ENCODE data around the gene EIF3K.

The EIF3K gene

DNA sequence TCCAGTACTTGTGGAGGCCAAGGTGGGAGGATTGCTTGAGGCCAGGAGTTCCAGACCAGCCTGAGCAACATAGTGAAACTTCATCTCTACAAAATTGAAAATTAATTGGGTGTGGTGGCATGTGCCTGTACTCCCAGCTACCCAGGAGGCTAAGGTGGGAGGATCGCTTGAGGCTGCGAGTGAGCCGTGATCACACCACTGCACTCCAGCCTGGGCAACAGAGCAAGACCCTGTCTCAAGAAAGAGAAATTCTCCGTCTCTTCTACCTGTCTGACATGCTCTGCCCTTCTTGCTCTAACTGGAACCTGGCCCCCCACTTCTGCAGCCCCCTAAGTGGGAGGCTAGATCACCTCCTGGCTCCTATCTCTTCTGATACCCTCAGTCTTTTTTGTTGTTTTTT is 7.4 kb downstream of the EIF3K start:
- TF ChIP-seq CREB1 (IDR thresholded peaks at IDR 0.05; ENCODE audit: low read depth) (no peak), YY1 (IDR thresholded peaks at IDR 0.05; ENCODE audit: low read depth) (no peak), EGR1 (IDR thresholded peaks at IDR 0.05) (no peak), NFIC (IDR thresholded peaks at IDR 0.05) (no peak), FOXM1 (IDR thresholded peaks at IDR 0.05; ENCODE audit: borderline replicate concordance, low read depth) (no peak), EP300 (IDR thresholded peaks at IDR 0.05; ENCODE audit: borderline replicate concordance) (no peak), TAF1 (IDR thresholded peaks at IDR 0.05; ENCODE audit: low read depth) (no peak), ZBTB7A (IDR thresholded peaks at IDR 0.05; ENCODE audit: low read depth) (no peak), TEAD4 (IDR thresholded peaks at IDR 0.05) (no peak), RAD21 (IDR thresholded peaks at IDR 0.05; ENCODE audit: low read depth) (no peak), CEBPB (IDR thresholded peaks at IDR 0.05) (no peak)
- TF ChIP-seq, protein P1, sequence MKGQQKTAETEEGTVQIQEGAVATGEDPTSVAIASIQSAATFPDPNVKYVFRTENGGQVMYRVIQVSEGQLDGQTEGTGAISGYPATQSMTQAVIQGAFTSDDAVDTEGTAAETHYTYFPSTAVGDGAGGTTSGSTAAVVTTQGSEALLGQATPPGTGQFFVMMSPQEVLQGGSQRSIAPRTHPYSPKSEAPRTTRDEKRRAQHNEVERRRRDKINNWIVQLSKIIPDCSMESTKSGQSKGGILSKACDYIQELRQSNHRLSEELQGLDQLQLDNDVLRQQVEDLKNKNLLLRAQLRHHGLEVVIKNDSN (IDR thresholded peaks at IDR 0.05) = no peak
- TF ChIP-seq, protein P2, sequence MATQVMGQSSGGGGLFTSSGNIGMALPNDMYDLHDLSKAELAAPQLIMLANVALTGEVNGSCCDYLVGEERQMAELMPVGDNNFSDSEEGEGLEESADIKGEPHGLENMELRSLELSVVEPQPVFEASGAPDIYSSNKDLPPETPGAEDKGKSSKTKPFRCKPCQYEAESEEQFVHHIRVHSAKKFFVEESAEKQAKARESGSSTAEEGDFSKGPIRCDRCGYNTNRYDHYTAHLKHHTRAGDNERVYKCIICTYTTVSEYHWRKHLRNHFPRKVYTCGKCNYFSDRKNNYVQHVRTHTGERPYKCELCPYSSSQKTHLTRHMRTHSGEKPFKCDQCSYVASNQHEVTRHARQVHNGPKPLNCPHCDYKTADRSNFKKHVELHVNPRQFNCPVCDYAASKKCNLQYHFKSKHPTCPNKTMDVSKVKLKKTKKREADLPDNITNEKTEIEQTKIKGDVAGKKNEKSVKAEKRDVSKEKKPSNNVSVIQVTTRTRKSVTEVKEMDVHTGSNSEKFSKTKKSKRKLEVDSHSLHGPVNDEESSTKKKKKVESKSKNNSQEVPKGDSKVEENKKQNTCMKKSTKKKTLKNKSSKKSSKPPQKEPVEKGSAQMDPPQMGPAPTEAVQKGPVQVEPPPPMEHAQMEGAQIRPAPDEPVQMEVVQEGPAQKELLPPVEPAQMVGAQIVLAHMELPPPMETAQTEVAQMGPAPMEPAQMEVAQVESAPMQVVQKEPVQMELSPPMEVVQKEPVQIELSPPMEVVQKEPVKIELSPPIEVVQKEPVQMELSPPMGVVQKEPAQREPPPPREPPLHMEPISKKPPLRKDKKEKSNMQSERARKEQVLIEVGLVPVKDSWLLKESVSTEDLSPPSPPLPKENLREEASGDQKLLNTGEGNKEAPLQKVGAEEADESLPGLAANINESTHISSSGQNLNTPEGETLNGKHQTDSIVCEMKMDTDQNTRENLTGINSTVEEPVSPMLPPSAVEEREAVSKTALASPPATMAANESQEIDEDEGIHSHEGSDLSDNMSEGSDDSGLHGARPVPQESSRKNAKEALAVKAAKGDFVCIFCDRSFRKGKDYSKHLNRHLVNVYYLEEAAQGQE (IDR thresholded peaks at IDR 0.05; ENCODE audit: low read depth) = no peak
- TF ChIP-seq, protein P3, sequence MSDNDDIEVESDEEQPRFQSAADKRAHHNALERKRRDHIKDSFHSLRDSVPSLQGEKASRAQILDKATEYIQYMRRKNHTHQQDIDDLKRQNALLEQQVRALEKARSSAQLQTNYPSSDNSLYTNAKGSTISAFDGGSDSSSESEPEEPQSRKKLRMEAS (IDR thresholded peaks at IDR 0.05) = no peak

DNA sequence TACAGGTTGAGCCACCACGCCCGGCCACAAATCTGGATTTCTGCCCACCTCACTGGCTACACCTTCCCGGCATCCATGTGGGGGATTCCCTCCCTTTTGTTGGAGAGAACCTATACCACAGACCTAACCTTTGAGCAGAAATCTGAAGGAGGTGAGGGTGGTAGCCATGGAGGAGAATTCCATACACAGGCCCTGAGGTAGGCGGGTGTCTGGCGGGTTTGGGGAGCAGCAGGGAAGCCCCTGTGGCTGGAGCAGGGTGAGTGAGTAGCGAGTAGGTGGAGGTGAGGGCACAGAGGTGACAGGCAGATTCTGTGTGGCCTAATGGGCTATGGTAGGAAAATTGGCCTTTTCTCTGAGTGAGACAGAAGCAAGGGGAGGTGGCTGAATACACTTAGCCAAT is 10.6 kb downstream of the EIF3K start:
- TF ChIP-seq, protein P2 (IDR thresholded peaks at IDR 0.05; ENCODE audit: low read depth) = no peak
- no peak for TF ChIP-seq EP300 (IDR thresholded peaks at IDR 0.05; ENCODE audit: borderline replicate concordance)
- no peak for TF ChIP-seq TCF12 (IDR thresholded peaks at IDR 0.05; ENCODE audit: low read depth)
- TF ChIP-seq EGR1 (IDR thresholded peaks at IDR 0.05) = no peak
- TF ChIP-seq, protein P3 (IDR thresholded peaks at IDR 0.05) = no peak
- no peak for TF ChIP-seq RAD21 (IDR thresholded peaks at IDR 0.05; ENCODE audit: low read depth)
- TF ChIP-seq TAF1 (IDR thresholded peaks at IDR 0.05; ENCODE audit: low read depth) = no peak
- no peak for TF ChIP-seq NFIC (IDR thresholded peaks at IDR 0.05)
- no peak for TF ChIP-seq CREB1 (IDR thresholded peaks at IDR 0.05; ENCODE audit: low read depth)
- TF ChIP-seq FOXM1 (IDR thresholded peaks at IDR 0.05; ENCODE audit: borderline replicate concordance, low read depth) = no peak
- TF ChIP-seq YY1 (IDR thresholded peaks at IDR 0.05; ENCODE audit: low read depth) = no peak
- TF ChIP-seq, protein P1 (IDR thresholded peaks at IDR 0.05) = no peak
- TF ChIP-seq TEAD4 (IDR thresholded peaks at IDR 0.05) = no peak
- TF ChIP-seq ZBTB7A (IDR thresholded peaks at IDR 0.05; ENCODE audit: low read depth) = no peak
- no peak for TF ChIP-seq CEBPB (IDR thresholded peaks at IDR 0.05)

DNA sequence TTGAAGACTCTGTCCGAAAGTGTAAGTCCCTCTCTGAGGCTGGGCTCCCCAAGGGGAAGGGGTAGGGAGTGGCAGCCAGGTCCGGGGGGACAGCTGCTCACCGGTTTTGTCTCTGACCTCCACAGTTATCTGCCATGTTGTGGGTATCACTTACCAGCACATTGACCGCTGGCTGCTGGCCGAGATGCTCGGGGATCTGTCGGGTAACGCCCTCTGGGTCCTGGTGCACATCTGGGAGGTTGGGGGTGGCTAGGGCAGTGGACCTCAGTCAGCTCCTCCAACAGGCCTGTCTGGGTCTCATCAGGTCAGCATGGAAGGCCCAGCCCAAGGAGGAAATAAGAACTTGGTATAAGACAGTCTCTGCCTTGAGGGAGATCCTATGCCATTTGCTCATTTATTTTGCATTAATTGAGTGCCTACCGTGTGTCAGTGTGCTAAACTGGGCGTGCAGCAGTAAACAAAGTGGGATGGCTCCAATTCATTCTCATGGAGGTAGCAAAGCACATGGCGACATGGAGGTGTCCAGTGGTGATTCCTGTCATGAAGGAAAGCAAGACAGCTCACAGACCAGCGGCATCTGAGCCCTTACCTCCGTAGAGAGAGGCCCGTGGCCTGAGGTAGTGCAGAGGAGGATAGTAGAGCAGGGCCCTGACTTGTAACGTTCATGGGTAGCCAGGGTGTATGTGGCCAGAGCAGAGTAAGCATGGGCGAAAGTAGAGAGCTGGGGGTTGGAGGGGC is 13.7 kb downstream of the EIF3K start:
- no peak for TF ChIP-seq YY1 (IDR thresholded peaks at IDR 0.05; ENCODE audit: low read depth)
- TF ChIP-seq TCF12 (IDR thresholded peaks at IDR 0.05; ENCODE audit: low read depth) = 0 out of 2 replicates have a peak, but pooled peaks have one; percentile 14

DNA sequence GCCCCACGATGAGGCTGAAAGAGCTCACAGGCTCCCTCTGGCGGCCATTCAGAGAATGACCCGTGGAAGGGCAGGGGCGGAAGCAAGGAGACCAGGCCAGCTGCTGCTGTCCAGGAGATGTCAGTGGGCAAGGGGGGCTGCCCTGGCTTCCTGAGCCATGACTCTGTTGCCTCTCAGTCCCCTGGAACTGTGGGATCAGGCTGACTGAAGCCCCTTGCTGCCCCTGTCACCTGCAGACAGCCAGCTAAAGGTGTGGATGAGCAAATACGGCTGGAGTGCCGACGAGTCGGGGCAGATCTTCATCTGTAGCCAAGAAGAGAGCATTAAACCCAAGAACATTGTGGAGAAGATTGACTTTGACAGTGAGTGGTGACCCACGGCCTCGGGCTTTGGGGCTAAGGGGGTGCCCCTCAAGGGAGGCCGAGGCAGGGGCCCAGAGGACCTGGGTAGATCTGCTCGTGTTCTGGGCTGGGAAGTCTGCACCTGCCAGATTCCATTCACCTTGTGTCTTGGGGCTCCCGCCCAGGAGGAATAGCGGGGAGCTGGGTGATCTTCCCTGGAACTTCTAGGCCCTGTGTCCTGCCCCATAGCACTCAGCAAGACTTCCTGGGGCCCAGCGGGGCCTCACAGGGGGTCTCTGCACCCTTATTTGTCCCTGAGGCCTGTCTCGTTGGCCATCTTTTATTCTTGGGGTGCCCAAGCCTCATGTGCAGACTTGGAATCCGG is 15.9 kb downstream of the EIF3K start:
- TF ChIP-seq RAD21 (IDR thresholded peaks at IDR 0.05; ENCODE audit: low read depth) = peak; percentile 61
- TF ChIP-seq NFIC (IDR thresholded peaks at IDR 0.05) = no peak

DNA sequence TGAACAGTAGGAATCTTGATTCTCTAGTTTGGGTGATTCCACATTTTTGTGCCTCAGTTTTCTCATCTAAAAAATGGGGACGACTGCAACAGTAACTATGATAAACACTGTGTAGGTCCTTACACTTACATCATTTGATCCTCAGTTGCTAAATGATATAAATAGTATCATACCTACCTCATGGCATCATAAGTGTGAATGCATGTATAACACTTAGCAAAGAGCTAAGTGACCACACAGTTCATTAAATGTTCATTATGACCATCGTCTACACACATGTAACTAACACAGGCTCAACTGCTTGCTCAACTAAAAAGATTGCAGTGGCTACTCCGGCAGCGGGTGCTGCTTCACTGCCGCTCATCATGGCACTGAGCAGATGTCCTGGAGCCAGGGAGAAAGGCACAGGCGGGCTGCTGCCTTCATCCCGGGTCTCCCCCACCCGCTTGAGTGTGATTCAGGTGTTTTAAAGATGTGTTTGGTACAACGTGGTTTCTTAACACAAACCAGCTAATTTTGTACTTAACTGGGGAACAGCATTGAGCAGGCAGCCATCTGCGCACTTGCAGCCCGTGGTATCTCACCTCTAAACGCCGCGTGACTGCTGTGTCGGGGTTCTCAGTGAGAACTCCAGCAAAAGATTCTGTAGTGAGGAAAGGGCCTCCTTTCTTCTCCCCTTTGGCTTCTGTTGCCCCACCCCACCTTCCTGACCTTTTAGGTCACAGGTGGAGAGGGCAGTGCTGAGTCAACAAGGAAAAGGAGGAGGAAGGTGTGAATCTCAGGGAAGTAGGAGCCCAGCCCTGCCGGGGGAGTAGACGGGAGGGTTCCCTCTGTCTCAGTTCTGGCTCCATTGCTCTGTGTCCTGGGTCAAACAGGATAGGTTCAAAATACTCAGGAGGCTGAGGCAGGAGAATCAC is 16.8 kb downstream of the EIF3K start:
- no peak for TF ChIP-seq TEAD4 (IDR thresholded peaks at IDR 0.05)
- TF ChIP-seq, protein P1 (IDR thresholded peaks at IDR 0.05) = no peak

All from Ishikawa (cell line).